SU-DHL-6 (cell line): ENCODE measurements around the gene UNC5C.

Source experiments
- EZH2phosphoT487 ChIP-seq: fragments of 200-600 bp; sonication (generic), shearing (Covaris generic); conservative IDR thresholded peaks from 2 replicates; pipeline ENCODE4 v1.6.1; 2018; ENCODE audit warnings: mild to moderate bottlenecking, antibody characterized with exemption, low read length, moderate library complexity, mixed read lengths
- TF ChIP-seq, protein P1 (sequence below): fragments of 200-600 bp; sonication (generic); IDR thresholded peaks from one replicate; pipeline ENCODE4 v1.5.1; 2017; ENCODE audit warnings: antibody characterized with exemption, mild to moderate bottlenecking, low read length, moderate library complexity; ENCODE audit not compliant: insufficient read depth, poor library complexity, severe bottlenecking

DNA sequence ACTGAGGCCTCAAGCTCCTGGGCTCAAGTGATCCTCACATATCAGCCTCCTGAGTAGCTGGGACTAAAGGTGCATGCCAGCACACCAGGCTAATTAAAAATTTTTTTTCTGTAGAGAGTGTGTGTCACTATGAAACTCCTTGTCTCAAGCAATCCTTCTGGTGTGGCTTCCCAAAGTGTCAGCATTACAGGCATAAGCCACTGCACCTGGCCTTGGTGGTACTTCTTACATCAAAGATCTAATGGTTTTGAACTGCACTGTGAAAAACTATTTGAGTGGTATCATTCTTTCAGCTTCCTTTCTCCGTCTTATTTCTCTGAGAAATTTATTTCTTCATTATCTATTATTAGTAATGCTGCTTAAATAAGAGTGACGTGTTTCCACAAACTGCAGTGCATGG is 98.5 kb downstream of the UNC5C start:
- TF ChIP-seq EZH2phosphoT487 = no peak
- TF ChIP-seq, protein P1, sequence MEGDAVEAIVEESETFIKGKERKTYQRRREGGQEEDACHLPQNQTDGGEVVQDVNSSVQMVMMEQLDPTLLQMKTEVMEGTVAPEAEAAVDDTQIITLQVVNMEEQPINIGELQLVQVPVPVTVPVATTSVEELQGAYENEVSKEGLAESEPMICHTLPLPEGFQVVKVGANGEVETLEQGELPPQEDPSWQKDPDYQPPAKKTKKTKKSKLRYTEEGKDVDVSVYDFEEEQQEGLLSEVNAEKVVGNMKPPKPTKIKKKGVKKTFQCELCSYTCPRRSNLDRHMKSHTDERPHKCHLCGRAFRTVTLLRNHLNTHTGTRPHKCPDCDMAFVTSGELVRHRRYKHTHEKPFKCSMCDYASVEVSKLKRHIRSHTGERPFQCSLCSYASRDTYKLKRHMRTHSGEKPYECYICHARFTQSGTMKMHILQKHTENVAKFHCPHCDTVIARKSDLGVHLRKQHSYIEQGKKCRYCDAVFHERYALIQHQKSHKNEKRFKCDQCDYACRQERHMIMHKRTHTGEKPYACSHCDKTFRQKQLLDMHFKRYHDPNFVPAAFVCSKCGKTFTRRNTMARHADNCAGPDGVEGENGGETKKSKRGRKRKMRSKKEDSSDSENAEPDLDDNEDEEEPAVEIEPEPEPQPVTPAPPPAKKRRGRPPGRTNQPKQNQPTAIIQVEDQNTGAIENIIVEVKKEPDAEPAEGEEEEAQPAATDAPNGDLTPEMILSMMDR = no peak
